Chondrocyte (in vitro differentiated cells): ENCODE measurements around the gene NR2C2. TPM values are rescaled to one million over a fixed set of nuclear protein-coding genes. Genes with fewer than 3 reads are reported as not detected.
A peak's percentile ranks its signal among the peaks of the same experiment; 100 is the strongest.

Experiments
- DNase-seq: peaks from one replicate; pipeline ENCODE4 v3.0.0; 2021; ENCODE audit warnings: mixed read lengths, low spot score
- H3K27ac Mint-ChIP-seq: one replicate; pipeline ENCODE4 v1.8.0; 2021; ENCODE audit warnings: mild to moderate bottlenecking, moderate library complexity, mixed read lengths; ENCODE audit not compliant: unreplicated experiment
- H3K27me3 Mint-ChIP-seq: 2 replicates; pipeline ENCODE4 v1.8.0; 2021; ENCODE audit warnings: low read depth, mixed read lengths
- H3K36me3 Mint-ChIP-seq: 2 replicates; pipeline ENCODE4 v1.8.0; 2021; ENCODE audit warnings: low read depth, mixed read lengths
- H3K4me1 Mint-ChIP-seq: 2 replicates; pipeline ENCODE4 v1.8.0; 2021; ENCODE audit warnings: low read depth, mild to moderate bottlenecking, mixed read lengths
- H3K4me3 Mint-ChIP-seq: one replicate; pipeline ENCODE4 v1.8.0; 2021; ENCODE audit warnings: mild to moderate bottlenecking, moderate library complexity, mixed read lengths; ENCODE audit not compliant: unreplicated experiment
- H3K9me3 Mint-ChIP-seq: 2 replicates; pipeline ENCODE4 v1.8.0; 2021; ENCODE audit warnings: low read depth, mixed read lengths
- total RNA-seq: library from RNA; stranded (reverse); gene quantifications from 3 replicates; pipeline ENCODE4 v1.2.1, GENCODE V29; 2021
- TF ChIP-seq, protein P1 (sequence below): fragments of 200-600 bp; sonication (generic); IDR thresholded peaks from 2 replicates; pipeline ENCODE4 v1.5.0; 2021; ENCODE audit warnings: antibody characterized with exemption, mild to moderate bottlenecking, moderate library complexity

NR2C2 gene
- total RNA-seq, 1 donor from 2014 or later, result 42.5 TPM

DNA sequence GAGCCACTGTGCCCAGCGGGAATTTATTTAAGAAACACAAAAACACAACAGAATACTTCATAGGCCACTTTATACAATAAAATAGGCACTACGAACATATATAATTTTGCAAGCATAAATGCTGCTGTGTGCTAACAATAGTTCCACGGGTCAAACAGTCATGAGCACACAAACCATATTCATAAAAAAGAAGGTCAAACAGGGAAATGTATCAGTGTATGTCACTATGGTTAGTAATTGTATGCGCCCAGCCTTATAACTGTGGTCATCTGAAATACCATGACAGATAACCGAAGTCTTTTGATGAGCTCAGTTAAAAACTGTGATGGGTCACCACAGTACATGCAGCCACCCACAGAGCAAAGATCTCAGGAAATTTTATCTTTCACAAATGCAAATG lies 38.1 kb upstream of the NR2C2 start:
- H3K36me3 Mint-ChIP-seq, result peaks cover 3% of the 10 kb centered on the region
- no peaks in the 10 kb centered on the region for H3K4me1 Mint-ChIP-seq
- peaks cover 12% of the 10 kb centered on the region for H3K9me3 Mint-ChIP-seq
- no peak for DNase-seq
- no peak overlapping the region for H3K27ac Mint-ChIP-seq
- TF ChIP-seq, protein P1, sequence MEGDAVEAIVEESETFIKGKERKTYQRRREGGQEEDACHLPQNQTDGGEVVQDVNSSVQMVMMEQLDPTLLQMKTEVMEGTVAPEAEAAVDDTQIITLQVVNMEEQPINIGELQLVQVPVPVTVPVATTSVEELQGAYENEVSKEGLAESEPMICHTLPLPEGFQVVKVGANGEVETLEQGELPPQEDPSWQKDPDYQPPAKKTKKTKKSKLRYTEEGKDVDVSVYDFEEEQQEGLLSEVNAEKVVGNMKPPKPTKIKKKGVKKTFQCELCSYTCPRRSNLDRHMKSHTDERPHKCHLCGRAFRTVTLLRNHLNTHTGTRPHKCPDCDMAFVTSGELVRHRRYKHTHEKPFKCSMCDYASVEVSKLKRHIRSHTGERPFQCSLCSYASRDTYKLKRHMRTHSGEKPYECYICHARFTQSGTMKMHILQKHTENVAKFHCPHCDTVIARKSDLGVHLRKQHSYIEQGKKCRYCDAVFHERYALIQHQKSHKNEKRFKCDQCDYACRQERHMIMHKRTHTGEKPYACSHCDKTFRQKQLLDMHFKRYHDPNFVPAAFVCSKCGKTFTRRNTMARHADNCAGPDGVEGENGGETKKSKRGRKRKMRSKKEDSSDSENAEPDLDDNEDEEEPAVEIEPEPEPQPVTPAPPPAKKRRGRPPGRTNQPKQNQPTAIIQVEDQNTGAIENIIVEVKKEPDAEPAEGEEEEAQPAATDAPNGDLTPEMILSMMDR, result no peak
- H3K4me3 Mint-ChIP-seq, result no peak overlapping the region
- peaks cover 31% of the 10 kb centered on the region for H3K27me3 Mint-ChIP-seq

DNA sequence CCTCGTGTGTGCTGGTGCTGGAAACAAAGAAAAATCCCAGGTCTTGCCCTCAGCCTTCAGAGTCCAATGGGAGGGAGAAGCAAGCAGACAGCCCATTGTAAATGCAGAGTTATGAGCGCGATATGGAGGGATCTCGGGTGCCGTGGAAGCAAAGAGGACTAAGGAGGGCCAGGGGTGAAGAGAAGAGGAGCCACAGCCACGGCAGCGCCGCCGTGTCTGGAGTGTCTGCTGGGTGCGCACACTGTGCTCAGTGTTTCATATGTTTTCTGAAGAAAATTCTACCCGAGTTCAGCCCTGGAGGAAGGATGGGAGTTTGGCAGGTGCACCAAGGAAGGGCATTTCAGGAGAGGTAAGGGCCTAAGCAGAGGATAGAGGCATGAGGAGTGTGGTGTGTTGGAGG lies 35.7 kb upstream of the NR2C2 start:
- H3K27me3 Mint-ChIP-seq, result peaks cover 36% of the 10 kb centered on the region
- no peaks in the 10 kb centered on the region for H3K36me3 Mint-ChIP-seq
- no peak for DNase-seq
- no peaks in the 10 kb centered on the region for H3K9me3 Mint-ChIP-seq
- H3K4me3 Mint-ChIP-seq, result no peak overlapping the region
- H3K27ac Mint-ChIP-seq, result no peak overlapping the region
- TF ChIP-seq, protein P1, result no peak
- H3K4me1 Mint-ChIP-seq, result no peaks in the 10 kb centered on the region

DNA sequence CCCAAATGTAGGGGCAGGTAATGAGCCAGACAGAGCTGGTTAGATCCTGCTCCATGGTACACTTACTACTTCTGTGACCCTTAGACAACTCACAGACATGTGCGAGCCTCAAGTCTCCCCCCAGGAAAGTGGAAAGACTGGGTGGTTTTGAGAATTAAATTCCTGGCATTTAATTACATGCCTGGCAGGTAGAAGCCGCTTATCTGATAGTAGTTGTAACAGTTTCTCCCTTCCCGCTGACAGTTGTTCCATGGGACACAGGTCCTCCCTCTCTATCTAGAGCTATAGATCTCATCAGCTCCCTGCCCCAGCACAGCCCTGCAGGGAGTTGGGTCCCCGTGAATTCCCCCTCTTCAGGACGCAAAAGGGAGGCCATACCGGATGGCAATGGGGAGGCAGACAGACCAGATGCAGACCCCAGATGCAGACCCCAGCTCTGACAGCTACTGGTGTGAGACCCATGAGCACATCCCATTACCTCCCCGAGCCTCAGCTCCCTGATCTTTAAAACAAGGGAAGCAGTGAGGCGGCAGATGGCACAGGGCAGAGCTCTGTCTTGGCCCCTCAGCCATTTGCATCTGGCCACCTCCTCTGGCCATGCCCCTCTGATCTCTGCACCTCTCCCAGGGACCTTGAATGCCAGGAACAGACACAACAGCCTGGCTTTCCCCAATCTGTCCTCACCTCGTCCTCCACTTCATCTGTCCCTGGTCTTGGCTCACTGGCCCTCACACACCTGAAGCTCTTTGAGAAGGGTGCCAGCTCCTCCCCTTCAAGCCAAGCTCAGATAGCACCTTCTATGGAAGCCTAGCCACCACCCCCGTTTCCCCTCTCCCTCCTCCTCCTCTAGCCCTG lies 34.1 kb upstream of the NR2C2 start:
- Mint-ChIP-seq H3K36me3 (no peaks in the 10 kb centered on the region), H3K9me3 (no peaks in the 10 kb centered on the region), H3K4me3 (no peak overlapping the region), H3K4me1 (no peaks in the 10 kb centered on the region), H3K27ac (no peak overlapping the region), H3K27me3 (peaks cover 50% of the 10 kb centered on the region)
- no peak for DNase-seq
- TF ChIP-seq, protein P1, result no peak

GRCh38 chr3:14913926-14914778 lies 33.2 kb upstream of the NR2C2 start:
- Mint-ChIP-seq H3K27ac (no peak overlapping the region), H3K4me3 (no peak overlapping the region), H3K4me1 (no peaks in the 10 kb centered on the region), H3K9me3 (no peaks in the 10 kb centered on the region), H3K36me3 (no peaks in the 10 kb centered on the region), H3K27me3 (peaks cover 51% of the 10 kb centered on the region)
- no peak for DNase-seq
- TF ChIP-seq, protein P1, result peak; percentile 32

DNA sequence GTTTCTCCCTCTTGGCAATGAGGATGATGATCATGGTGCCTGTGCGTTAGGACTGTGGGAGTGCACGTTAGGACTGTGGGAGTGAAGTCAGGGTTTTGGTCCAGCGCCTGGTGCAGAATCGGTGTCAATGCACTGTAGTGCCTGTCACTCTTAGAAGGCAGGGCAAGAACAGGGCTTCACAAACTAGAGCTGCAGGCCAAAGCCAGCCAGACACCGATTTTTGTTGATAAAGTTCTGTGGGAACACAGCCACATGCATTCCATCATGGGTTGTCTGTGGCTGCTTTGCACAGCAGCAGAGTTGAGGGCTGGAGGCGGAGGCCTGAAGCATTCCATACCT lies 32.6 kb upstream of the NR2C2 start:
- Mint-ChIP-seq H3K9me3 (no peaks in the 10 kb centered on the region), H3K4me1 (no peaks in the 10 kb centered on the region), H3K36me3 (no peaks in the 10 kb centered on the region), H3K4me3 (no peak overlapping the region), H3K27ac (no peak overlapping the region), H3K27me3 (peaks cover 51% of the 10 kb centered on the region)
- TF ChIP-seq, protein P1, result no peak
- no peak for DNase-seq
